GM23248 (cell line): Measurements from ENCODE around the gene CD37.

Experiments used
- EZH2 ChIP-seq: fragments of 200-600 bp; sonication (generic); IDR thresholded peaks from 2 replicates; pipeline ENCODE4 v1.6.1; 2018; ENCODE audit warnings: antibody characterized with exemption, mild to moderate bottlenecking; ENCODE audit not compliant: insufficient read depth, poor library complexity, severe bottlenecking
- EZH2phosphoT487 ChIP-seq: fragments of 200-600 bp; sonication (generic); IDR thresholded peaks from 2 replicates; pipeline ENCODE4 v1.6.1; 2018; ENCODE audit warnings: antibody characterized with exemption, moderate library complexity, mild to moderate bottlenecking, low read depth; ENCODE audit not compliant: insufficient read depth

GRCh38 chr19:49340069-49340864, 5.1 kb downstream of the CD37 start:
- no peak for TF ChIP-seq EZH2
- no peak for TF ChIP-seq EZH2phosphoT487
